Hepatic stellate cell (primary cell): ENCODE results near the gene PDCL3.
A peak's percentile ranks its signal among the peaks of the same experiment; 100 is the strongest.

ENCODE experiments used
- DNase-seq: peaks from one replicate; pipeline ENCODE4 v3.0.0; 2011; ENCODE audit warnings: low spot score

The PDCL3 gene

DNA sequence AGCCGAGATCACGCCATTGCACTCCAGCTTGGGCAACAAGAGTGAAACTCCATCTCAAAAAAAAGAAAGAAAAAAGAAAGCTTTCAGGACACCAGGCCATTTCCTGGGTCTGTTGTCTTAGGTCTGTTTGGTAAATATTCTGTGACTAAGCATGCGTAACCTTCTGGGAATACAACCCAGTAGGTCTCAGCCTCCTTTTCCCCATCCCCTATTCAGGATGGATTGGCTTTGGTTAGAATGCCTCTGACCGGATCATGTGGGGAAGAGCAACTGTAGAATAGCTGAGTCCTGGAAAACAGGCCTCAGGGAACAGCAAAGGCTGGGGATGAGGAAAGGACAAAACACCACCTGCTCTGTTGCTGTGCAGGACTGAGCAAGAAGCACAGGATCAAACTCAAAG, 1.6 kb upstream of the PDCL3 start:
- no peak for DNase-seq

DNA sequence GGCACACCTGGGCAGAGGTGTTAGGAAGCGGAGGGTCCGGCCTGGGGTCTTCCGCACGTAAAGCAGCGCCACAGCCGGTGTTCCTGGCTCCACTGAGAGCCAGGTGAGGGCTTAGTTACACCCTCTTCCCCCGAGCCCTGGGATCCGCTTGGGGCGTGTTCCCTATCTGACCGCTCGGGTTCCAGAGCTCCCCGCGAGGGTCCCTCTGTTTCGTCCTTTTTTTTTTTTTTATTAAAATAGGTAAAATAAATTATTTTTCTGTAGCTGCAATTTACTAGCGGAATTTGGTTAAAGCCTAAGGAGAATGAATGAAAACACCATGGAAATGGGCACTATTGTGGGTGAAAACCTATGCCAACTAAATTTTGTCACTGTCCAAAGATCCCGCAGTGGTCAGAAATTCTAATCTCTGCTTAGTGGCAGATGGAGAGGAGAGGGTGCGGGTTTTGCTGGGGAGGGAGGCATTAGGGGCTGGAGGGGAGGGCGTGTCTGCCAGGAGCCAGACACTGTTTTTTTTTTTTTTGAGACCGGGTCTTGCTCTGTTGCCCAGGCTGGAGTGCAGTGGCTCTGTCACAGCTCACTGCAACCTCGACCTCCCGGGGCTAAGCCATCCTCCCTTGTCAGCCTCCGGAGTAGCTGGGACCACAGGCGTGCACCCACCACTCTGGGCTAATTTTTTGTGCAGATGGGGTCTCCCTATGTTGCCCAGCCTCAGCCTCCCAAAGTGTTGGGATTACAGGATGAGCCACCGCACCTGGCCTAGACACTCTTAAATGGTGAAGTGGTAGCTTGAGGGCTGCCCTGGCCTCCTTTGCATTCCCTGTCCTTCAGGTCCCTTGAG, 834 bp downstream of the PDCL3 start:
- DNase-seq = peak; percentile 21

DNA sequence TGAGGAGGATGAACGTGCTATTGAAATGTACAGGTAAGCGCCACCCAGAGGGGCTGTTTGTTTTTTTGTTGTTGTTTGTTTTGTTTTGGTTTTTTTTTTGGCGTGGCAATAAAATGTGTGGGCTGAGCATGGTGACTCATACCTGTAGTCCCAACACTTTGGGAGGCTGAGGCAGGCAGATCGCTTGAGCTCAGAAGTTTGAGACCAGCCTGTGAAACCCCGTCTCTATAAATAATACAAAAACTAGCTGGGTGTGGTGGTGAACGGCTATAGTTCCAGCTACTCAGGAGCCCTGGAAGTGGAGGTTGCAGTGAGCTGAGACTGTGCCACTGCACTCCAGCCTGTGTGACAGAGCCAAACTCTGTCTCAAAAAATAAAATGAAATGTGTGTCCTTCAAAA, 6.2 kb downstream of the PDCL3 start:
- DNase-seq = no peak

DNA sequence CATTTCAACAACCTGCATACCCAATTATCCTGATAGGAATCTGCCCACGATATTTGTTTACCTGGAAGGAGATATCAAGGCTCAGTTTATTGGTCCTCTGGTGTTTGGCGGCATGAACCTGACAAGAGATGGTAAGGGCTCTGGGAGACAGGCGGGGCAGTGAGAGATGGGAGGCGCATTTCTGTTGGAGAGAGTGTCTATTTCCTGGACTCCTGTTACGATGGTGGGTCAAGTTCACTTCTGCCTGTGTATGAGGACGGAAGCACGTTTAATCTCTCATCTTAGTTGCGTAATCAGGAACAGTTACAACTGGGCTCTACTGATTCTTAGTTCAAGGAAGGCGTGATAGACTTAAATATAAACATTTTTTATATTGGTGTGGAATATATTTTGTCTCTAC, 8.9 kb downstream of the PDCL3 start:
- no peak for DNase-seq

DNA sequence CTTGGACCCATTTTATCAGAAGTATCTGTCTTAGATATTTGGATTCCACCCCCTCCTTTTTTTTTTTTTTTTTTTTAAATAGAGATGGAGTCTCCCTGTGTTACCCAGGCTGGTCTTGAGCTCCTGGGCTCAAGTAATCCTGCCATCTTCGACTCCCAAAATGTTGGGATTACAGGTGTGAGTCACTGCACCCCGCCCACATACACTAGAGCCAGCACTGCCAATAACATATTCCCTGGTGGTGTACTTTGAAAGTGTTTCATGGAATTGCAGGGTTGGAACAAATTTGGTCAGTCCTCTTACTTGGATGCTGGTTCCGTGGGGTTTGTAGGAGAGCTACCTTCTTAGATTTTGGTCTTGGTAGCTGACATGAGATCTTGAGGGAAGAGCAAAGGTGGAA, 15.0 kb downstream of the PDCL3 start:
- no peak for DNase-seq

DNA sequence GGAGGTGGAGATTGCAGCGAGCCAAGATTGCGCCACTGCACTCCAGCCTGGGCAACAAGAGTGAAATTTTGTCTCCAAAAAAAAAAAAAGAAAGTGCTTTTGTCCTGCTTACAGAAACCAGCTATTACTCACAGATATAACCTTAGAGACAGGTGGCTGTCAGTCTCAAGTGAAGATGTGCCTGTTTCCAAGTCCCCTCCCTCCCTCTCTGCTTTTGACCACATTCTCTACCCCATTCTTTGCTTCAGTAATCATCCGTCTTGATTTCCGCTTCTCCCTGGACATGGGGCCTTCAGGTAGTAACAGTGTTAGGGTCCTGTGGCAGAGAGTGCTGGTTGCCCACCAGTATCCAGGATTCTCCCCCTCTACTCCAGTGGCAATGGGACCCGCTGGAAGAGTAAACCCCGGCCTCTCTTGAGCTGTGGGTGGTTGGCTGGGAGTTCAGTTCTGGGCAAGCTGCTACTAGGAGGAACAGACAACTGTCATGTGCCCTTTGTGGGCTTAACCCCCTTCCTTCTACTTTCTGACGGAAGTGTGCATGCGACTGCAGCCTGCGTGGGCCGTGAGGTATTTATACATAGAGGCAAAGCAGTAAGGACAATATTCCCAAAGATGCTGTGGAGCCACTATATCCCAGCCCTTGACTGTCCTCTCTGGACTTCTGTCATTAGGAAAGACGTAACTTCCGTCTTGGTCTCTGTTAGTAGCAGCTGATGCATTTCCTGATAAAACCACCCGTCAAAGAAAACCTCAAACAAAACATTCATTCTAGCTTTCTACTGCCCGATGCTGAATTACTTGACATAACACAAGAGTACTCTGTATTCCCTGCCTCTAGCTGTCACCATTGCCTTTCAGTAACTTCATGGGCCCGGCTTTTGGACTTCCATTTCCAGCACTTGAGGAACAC, 17.8 kb downstream of the PDCL3 start:
- no peak for DNase-seq

DNA sequence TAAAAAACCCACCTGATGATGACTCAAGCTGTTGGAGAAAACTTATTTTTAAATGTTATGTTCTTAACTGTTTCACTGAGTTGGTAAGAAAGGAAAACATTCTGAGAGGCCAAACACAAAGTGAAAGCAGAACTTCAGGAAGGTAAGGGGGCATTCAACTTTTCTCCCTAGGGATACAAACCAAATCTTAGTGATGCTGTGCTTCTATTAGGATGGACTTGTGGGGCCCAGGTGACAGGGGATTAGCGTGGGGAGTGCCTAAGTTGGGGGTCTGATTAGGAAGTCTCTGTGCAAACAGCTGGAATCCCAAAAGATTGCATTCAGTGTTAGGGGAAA, 18.5 kb downstream of the PDCL3 start:
- no peak for DNase-seq

DNA sequence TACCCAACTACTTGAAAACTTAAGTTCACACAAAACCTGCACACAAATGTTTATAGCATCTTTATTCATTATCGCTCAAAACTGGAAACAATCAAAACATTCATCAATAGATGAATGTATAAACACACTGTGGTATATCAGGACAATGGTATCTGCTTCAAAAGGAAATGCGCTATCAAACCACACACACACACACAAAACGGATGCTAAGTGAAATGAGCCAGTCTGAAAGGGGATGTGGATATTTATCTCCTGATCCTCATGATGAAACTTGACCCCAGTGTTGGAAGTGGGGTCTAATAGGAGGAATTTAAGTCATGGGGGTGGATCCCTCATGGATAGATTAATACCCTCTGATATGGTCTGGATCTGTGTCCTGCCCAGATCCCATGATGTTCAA, 22.0 kb downstream of the PDCL3 start:
- DNase-seq = no peak

DNA sequence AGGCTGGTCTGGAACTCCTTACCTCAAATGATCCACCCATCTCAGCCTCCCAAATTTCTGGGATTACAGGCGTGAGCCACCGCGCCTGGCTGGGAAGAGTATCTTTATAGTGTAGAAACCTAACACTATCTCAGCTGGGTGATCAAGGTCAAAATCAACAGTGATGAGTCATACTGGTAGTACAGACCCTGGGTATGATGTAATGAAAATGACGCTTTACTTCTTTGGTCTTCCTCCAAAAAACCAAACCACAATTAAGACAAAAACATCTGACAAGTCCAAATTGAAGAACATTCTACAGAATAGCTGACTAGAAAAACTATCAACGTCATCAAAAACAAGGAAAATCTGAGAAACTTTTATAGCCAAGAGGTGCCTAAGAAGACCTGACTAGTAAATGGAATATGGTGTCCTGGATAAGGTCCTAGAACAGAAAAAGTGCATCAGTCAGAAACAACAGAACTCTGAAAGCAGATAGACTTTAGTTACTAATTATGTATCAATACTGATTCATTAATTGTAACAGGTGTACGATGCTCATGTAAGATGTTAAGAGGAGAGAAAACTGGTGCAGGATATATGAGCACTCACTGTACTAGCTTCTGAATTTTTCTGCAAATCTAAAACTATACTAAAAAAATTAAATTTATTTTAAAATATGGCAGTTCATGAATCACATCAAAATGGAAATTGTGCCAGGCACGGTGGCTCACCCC, 25.4 kb downstream of the PDCL3 start:
- DNase-seq = no peak

DNA sequence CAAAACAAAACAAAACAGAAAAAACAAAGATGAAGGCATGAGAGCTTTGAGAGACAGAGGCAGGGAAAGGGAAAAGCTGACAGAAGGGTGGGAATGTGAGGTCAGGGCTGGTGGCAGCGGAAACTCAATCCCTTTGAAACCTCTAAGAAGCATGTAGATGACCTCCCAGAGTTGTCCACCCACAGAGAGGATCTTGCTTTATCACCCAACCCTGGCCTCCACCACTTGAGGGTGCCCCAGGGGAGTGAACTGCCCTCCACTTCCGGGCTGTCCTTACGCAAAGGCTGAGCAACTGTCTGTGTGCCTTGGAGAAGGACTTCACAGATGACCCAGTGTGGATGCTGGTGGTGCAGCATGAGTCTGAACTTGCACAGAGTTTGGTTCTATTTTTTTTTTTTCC, 26.7 kb downstream of the PDCL3 start:
- no peak for DNase-seq

DNA sequence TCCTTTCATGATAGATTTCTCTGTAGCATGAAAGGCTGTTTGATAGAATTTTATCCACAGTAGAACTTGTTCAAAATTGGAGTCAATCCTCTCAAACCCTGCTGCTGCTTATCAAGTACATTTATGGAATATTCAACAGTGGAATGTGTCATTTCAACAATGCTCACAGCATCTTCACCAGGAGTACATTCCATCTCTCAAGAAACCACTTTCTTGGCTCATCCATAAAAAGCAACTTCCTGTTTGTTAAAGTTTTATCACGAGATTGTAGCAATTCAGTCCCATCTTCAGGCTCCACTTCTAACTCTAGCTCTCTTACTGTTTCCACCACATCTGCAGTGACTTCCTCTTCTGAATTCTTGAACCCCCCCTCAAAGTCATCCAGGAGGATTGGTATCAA, 29.4 kb downstream of the PDCL3 start:
- DNase-seq = no peak

DNA sequence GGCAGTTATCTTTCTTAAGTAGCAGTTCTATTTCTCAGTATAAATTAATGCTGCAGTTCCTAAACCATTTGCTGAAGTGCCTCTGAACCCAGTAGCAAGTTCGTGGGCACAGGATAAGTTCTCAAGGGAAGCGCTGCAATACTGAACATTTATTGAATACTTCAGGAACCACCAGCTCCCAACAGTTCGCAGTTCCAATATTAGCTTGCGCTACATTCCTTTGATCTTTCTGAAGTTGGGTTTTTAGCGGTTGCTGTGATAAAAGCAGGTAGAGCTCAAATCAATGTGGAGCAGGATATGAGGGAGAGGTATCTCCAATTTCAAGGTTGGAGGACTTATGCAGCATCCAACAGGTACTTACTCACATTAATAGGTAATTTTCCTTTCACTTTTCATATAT, 33.7 kb downstream of the PDCL3 start:
- DNase-seq = no peak

DNA sequence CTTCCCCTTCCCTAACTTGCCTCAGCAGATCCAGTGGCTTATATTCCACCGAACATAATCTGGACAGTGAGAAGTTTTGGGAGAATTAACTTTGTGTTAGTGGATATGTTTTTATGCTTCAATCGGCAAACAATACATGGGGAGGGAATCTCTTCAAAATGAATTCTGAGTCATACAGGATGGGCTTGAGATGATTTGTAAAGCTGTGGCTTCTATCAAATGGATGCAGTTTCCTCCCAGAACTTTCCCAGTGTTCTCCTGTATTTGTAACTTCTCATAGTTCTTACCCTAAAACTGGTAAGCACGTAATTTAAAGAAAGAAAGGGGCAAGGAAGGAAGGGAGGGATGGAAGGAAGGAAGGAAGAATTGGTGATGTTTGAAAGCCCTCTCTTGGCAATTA, 36.8 kb downstream of the PDCL3 start:
- DNase-seq = no peak

DNA sequence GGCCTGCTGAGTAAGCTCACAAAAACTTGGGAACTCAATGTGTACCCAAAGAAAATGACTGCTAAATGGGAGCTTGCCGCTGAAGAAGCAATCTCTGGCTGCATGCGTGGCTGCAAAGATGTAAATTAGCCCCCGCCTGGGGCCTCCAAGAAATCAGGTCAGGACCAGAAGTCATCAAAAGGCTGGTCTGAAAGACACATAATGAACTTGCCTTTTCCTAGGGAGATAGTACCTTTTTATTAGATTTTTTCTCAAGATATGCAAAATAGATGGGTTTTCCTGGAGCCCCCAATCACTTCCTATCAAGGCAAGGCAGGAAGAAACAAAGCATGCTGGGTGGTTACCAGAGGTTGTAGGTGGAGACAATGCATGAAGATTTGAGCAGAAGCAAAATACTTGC, 38.9 kb downstream of the PDCL3 start:
- DNase-seq = no peak

DNA sequence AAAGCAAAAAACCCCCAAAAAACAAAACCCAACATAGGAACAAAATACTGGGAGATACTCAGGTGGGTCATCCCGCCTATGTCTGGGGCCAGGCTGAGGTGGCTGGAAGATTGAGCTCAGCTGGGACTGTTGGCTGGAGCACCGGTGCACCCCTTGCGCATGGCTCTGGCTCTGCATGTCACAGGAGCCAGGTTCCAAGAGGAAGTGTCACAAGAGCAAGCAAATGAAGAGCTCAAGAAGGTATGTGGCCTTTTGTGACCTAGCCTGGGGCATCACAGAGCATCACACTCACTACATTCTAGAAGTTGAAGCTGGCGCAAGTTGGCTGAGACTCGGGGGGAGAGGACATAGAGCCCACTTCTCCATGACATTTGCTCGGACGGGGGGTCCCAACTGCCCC, 40.6 kb downstream of the PDCL3 start:
- DNase-seq = no peak

DNA sequence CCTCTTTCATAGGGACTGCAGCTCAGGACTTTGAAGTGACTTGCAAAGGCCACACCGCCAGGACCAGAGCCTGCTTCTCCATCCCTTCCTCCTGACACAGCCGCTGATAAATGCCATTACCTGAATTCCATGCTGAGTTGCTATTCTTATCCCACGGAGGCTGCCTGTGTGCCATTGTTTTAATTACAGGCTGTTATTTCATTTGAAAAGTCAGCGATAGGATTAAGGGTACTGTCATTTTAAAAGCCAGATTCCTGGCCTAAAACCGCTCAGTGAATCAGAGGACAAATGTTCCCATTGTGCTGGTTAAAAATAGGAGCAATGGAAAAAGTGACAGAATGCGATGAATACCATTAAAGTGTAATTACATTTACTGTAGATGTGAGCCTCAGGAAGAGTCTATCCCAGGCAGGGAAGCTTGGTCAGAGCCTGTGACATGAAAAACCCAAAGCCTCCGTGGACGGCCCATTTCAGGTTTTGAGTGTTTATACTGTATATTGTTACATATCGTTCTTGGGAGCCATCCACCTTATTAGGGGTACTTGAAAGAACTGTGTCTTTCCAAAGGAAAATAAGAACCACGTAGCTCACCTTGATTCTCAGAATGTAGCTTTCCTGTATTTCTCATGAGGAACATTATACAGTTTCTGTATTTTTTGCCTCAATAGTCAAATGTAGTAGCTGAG, 41.3 kb downstream of the PDCL3 start:
- DNase-seq = peak; percentile 52

DNA sequence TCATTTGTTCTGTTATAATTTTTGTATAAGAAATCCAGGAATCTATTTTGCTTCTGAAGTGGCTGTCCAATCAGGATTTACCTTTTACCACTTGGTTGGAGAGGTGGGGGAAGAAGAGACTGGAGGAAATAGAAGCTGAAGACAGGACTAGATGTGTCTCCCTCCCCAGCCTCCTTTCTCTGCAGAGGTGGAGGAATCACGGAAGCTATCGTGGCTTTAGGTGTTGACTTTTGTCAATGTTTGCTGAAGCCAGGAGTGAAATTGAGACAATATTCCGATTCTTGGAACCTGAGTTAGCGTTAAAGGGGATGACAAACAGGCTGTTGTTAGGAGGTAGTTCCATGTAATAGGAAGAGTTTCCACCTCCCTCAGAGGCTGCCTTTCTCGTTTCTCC, 43.5 kb downstream of the PDCL3 start:
- no peak for DNase-seq

DNA sequence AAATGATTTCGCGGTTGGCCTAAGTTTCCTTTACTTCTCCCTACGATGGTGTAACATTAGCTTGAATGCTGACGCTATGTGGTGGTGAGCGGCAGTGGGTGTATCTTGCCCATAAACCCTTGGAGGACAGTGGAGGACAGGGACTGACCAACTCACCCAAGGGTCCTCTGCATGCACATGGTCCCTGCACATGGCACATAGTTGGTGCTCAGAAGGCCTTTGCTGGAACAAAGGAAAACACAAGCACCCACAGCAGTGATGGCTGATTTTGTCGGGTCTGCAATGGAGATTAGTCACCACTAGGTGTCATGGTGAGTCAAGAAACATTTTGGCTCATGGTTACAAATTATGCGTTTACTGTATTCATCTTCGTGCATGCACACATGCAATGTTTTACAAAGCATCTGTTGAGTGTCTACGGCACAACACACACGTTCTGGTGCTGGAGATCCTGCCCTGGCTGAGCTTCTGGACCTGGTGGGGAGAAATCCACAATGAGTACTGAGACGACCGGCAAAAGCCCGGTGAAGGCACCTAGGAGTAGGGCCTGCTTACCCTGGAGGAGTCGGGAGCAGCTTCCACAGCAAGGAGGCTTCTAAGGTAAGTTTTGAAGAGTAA, 44.0 kb downstream of the PDCL3 start:
- DNase-seq = peak; percentile 66

DNA sequence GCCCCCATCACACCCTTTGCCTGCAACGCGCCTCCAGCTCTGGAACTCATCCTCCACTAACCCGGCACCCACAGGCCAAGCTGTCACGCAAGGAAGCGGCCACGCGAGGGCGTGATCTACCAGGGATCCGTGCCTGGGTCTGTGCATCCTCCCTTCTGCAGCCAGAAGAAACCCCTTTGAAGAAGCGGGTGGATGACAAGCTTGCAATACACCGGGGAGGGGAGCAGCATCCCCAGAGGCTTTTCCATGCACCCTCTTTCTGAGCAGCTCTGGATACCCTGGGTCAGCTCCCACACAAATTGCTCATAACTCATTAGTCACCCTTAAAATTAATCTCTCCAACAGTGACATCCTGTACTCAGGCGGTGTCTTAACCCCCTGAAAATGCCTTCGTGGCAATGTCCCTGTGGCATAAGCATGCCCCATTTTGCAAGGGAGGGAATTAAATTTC, 47.6 kb downstream of the PDCL3 start:
- peak; percentile 81 for DNase-seq

DNA sequence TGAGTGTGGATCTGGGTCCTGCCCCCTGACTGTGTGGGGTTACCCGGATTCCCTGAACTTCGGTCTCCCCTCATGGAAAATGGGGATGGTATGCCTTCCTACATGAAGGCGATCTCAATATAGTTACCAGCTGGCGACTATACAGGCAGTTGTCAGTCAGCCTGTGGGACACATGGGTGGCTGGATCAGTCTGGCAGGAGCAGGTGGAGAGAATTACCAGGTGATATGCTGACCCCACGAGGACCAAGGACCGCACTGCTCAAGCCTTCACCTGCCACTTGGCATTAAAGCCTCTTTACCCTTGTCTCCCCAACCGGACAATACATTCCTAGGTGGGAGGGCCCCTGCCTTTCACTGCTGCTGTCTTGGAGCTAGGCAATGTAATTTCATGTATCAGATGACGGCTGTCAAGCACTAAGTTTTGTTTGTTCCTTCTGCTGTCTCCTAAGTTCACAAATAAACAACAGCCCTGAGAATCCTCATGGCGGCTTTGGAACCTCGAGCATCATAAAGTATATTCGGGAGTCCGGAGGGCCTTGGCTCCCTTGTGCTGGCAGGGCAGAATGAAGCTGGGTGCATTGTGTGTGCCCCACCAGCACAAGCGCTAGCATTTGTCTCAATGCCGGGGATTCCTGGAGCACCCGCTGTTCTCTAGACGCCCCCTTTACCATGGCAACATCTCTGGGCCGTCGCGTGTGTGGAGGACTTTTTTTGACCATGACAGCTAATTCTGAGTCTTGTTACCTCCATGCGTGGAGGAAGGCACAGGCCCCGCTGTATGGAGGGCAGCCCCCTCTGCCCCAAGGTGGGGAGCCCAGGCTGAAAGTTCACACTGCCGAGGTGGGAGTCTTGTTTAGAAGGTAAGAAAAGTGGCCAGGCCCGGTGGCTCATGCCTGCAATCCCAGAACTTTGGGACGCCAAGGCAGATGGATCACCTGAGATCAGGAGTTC, 48.6 kb downstream of the PDCL3 start:
- no peak for DNase-seq
